Islet of Langerhans (tissue), 1 donor: Measurements from ENCODE around the gene ASB18.

Experiments
- FAIRE-seq: peaks from one replicate; lab custom pipeline; 2011; peaks lifted over from hg19 to GRCh38; lab: Jason Lieb, UNC

The ASB18 gene

DNA sequence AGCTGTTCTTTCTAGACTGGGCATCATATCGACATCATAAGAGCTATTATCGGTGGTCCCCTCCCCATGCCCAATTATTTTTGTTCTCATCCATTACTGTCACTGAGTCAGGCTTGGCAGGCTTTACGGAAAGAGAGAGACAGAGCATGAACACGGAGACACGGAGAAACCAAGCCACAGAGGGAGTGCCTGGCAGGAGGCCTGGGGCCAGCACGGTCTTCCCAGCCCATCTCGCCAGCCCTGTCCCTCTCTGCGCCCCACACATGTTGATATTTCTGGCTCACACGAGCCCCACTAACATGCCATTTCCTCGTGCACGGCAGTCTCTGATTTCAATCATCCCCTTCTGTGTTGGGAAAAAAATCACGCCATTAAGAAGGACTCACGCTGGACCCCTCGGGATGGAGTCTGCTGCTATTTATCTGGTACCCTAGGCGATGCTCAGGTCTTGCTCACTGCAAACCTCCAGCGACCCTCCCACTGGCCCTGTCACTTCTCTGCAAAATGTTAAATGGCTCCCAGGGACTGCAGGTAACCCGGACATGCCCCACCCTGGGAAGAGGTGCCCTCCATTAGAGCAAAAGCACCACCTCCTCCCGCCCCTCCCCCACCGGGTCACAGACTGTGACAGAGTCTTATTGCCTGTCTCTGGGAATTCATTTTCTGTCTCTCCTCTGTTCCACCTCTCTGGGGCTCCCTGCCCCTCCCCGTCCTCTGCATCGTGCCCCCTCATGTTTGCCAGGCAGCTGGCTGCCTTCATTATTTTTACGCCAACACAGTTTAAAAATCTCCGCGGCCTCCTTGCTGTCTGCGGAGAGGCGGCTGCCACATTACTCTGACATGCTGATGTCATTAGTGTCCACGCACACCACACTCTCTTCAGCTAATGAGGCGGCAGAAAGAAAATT, 55.9 kb downstream of the ASB18 start:
- FAIRE-seq = no peak

DNA sequence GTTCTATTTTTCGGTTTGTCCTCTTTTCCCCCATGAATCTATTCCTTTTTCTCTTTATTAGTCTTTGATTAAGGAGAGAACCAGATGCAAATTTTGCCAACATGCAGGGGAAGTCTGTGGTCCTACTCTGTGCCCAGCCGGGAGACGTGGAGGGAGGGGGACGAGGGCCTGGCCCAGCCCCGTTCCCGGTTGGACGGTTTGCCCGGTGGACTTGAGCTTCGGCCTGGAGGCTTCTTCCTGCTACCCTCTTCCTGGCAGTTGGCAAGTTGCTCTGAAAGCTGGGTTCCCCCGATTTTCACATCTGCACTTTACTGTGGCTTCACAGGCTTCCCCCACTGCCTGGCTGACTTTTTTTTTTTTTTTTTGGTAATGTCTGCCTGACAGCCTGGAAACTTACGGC, 56.7 kb downstream of the ASB18 start:
- no peak for FAIRE-seq

DNA sequence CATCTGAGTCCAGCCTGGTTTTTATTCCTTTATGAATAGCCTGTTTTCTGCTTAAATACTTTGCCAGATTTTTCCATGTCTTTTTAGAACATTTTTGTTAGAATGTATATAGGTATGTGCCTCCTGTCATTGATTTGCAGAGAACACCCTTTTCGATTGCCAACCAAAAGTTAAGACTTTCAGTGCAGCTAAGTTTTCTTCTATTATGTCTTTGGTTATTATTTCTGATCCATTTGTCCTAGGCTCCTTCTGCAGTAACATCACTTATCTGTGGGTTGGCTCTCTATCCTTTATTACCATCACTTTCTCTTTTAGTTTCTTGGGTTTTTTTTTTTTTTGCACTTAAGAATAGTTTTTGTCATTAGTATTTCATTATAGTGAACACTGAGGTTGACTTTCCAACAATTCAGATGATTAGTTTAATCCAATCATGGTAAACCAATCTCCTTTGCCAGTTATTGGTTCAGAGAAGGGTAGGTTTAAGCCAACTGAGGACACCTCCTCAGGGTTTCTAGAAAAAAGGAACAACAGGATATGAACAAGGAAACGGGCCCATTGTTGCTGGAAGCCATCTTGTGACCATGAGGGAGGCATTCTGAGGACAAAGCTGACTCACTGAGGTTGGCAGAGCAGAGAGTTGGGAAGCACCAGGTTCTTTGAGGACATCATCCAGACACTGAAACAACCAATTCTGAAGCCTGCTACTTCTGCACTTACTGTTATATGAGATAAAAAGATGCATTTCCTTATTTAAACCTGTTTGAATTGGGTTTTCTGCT, 58.1 kb downstream of the ASB18 start:
- FAIRE-seq = no peak

DNA sequence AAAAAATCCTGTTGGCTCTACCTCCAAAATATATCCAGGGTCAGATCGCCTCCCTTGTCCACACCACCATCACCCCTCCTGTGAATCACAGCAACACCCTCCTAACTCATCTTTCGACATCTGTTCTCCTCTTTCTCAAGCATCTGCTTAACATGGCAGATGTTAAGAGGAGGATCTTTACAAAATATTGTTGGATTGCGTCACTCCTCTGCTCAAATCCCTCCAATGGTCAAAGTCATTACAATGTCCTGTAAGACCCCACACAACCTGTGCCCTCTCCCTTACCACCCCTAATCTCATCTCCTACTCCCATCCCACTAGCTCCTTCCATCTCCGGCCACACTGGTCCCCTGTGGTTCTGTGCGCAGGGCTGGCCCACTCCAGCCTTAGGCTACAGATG, 59.3 kb downstream of the ASB18 start:
- no peak for FAIRE-seq

DNA sequence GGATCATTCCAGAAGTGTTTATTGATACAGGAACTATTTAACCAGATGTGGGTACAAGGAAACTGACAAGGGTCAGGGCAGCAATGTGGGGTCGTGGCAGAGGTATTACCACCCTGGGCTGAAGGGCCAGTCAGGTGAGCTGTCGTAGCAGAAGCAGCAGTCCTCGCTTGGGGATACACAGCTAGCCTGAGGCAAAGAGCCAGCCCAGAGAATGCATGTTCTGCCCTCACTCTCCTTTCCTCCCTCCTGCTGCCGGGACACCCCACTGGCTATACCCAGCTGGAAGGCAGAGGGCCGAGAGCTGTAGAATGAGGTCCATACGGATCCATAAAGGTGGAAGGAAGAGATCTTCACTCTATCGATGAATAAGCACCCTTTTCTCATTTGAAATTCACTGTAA, 63.8 kb downstream of the ASB18 start:
- FAIRE-seq = no peak

DNA sequence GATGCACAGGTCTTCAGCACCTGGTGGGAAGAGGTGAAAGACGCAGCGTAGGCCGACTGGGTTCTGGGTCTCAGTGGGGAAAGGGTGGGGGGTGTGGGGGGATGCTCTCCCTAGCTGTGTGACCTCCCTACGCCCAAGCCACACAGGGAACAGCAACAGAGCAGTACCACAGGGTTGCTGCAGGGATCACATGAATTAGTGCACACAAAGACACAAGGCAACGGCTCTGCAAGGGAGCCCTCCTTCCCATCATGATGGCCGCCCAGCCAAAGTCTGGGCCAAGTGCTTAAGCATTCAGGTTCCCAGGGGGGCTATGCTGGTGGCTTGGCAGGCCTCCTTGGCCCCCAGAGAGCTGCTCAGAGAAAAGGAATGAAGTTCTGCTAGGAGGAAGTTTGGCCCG, 67.8 kb downstream of the ASB18 start:
- no peak for FAIRE-seq

DNA sequence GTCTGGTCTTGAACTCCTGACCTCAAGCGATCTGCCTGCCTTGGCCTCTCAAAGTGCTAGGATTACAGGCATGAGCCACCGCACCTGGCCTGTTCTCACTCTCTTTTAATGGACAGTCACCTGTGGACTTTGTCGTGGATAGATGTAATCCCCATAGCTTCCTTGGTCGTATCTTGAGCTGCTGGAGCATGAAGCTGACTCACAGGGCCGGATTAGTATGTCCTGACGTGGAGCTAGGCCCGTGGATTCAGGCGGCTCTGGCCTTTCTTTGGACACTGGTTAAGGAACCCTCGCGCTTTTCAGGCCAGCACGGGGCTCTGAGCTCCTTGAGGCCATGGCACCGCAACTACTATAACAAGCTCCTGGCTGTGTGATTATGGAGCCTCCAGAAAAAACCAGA, 68.5 kb downstream of the ASB18 start:
- FAIRE-seq = no peak

DNA sequence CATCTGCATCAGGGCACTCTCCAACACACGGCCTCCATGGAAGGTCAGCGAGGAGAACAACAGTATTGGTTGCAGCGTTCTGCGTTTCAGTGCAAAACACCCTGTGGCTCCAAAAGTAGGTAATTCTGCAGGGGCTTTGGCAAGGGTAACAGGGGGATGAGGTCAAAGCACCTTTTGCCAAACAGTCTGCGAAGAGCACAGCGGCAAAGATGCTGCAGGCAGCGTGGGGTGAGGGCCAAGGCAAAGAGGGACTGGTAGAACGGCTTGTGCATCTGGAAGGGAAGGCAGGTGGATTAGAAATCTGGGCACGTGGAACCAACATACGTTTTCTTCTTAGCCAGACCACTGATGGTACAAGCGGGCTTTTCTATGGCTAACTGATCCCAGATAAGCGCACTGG, 69.4 kb downstream of the ASB18 start:
- FAIRE-seq = no peak

DNA sequence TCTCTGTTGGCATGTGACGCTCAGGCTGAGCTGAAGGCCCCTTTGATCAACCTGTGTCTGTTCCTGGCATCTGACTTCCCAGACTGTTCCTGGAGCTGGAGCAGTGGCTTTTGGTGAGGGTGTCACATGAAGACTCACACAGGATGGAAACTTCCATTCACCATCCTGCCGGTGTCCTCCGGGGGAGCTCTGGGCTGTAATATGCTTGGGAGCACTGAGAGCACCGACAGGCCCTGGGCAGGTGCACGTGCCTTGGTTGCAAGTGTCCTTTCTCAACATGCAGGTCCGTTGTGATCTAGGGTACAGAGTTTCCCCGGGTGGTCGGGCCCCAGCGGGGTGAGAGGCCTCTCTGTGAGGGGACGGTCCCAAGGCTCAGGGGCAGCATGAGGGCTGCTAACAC, 71.2 kb downstream of the ASB18 start:
- no peak for FAIRE-seq

DNA sequence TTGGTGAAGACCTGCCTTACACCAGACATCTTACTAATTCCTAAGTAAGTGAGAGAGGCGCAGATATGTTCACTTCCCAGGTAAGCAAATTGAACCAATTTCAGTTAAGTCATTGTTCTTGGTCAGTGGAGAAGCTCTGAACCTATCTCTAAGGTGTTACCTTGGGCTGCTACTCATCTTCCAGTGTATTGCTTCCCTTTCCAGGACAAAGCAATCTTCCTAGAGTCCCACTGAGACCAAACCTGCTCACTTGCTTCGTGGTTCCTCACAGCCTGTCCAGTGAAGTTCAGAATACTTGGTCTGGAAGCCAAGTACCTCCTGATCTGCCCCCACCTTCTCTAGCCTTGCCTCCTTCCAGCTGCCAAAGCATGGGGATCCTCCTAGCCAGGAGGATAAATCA, 73.5 kb downstream of the ASB18 start:
- FAIRE-seq = no peak

DNA sequence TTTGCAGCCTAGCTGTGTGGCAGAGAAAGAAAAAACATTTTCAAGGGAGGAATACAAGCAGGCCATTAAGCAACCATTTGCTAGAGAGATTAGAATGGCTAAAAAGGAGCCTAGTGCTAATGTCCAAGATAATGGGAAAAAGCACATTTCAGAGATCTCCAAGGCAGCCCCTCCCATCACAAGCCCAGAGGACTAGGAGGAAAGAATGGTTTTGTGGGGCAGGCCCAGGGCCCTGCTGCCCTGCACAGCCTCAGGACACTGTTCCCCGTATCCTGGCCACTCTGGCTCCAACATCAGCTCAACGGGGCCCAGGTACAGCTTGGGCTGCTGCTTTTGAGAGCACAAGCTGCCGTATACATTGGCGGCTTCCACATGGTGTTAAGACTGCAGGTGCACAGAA, 79.5 kb downstream of the ASB18 start:
- FAIRE-seq = no peak

DNA sequence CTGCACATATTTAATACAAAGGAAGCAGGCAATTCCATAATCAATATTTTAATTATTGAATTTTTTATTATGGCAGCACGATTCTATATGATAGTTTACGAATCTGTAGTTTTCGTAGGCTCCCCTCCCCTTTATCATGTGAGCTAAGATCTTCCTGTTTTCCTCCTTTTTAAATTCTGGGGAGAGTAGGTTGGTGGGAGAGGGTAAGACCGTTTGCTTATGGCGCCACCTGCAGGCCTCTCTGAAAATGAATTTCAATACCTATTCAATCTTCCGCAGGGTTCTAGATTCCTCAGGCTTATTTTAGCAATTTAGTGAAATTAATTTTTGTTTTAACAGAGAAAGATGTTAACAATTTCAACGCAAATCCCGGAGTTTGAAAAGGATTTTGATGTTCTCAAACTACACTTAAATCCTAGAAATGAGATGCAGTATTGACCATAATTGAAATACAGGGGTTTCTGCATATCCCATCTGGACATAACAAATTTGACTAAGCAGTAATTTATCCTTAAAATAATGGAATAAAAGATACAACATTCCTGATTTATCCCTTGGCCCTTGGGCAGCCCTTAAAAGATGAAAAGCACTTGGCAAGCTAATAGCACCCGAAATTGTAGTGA, 83.3 kb downstream of the ASB18 start:
- FAIRE-seq = no peak

DNA sequence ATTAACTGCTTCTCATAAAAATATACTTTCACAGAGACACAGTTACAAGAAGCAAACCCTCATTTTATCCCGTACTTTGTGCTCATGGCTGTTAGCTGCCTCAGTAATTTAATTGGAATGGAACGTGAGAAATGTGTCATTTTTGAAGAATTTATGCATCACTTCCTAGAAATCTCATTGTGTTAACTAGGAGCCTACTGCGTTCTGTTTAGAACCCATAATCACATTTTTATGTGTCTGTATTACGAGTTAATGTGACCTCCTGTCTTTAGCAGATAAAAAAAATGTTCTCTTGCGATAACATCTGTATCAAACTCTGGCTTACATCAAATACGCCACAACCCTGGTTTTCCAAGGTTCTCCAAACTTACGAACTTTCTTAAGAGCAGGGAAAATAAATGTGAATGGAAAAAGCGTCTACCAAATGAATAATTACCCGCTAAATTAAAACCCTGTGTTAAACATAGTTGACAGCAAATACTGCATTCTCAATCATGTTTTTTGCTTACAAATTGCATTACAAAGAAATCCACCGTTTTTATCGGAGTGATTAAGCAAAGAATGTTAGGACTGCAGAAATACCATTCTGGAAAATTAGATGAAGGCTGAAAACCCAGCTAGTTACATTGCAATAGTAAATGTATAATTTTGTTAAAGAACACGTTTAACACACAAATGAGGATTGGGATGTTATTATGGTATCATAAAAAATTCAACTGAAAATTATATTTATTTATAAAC, 84.0 kb downstream of the ASB18 start:
- no peak for FAIRE-seq

DNA sequence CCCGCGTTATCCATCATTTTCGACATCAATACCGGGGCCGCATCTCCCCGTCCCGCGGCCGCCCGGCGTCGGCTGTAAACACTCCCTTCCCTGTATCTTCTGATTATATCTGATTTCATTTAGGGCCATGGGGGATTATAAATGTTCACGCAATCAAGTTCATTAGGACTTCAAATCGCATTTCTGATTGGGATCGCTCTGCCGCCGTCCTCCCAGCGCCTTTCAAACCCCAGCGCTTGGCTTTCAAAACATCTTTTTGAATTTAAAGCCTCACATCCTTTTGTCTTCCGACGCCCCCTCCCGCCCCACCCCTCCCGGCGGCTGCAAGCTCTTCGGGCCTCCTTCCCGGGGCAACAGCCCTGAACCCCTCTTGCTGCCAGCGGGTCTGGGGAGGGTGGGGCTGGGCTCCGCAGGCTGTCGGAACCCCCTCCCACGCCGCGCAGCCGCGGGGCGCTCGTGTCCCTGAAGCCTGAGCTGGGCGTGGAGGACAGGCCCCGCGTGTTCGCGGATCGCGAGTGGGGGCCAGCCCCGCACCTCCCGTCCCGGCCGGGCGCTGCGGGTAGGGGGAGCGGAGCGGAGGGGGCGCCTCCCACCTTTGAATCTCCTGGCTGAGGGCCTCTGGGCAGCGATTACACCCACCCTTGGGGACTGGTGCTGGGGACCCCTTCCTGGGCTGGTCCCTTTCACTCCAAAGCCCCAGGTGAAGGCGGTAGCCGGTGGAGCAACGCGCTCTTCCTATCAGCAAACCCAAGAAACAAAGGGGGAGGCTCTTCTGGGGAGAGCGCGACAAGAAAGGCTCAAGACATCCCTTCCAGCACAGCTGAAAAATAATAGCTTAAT, 84.8 kb downstream of the ASB18 start:
- FAIRE-seq = no peak

DNA sequence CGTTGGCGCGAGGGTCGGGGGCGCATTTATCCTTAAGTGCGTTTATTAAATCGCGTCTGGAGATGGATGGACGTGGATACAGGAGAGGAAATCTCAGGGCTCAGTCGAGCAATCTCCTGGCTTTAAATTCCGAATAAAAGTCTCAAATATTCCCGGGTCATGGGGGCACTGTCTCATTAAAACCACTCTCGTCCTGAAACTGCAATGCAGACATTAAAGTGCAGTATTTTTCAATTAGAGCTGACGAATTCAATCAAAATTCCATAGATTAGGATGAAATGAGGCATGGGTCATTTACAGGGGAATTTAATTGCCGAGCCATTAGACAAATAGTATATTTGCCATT, 85.3 kb downstream of the ASB18 start:
- FAIRE-seq = no peak

DNA sequence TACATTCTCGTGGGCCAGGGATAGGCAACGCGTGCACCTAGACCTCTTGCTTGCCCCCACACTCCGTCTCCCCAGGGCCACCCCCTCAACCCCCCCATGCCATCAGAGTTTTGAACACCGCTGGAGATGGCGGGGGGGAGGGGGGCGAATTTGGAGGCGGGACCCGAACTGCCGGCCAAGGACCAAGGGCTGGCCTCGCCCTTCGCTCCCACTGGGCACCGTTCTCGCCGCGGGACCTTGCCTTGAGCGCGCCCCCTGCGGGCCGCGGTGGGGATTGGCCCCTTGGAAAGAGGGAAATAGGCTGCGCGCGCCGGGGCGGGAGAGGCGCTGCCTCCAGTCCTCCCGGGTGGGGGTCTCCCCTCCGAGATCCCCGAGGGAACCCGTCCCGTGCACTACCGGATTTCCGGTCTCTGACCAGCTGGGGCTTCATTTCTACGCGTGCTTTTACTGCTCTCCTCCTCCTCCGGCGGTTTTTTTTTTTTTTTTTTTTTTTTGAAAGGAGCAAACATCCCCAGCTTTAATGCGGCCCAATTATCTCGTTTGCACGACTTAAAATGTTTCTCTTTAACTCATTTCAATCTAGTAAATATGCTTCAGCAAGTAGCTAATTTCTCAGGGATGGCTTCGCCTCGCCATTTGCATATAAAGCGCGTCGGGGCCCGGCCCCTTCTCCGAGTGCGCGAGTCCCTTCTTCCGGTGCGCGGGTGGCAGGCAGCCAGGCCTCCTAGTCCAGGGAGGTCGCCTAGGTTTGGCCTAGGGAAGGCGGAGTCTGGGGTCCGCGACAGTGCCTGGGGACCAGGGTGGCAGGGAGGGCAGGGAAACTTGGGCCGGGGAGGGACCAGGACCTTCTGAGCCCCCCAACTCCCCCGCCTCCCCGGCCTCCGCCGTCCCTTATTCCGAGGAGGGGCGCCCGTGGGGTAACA, 86.0 kb downstream of the ASB18 start:
- no peak for FAIRE-seq

DNA sequence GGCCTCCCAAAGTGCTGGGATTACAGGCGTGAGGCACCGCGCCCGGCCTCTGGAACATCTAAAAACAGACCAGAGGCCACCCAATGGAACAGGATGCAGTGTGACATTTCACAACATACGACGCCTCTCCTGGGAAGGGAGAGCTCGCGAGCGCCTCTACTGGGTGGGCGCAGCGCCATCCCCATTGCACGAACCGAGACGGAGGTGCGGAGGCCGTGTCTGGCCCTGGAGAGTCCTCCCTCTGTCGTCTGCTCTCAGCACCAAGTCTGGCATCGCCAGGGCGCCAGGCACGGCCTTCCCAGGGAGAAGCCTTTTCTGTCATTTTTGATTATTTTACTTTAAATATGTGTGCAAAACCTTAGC, 86.6 kb downstream of the ASB18 start:
- no peak for FAIRE-seq

DNA sequence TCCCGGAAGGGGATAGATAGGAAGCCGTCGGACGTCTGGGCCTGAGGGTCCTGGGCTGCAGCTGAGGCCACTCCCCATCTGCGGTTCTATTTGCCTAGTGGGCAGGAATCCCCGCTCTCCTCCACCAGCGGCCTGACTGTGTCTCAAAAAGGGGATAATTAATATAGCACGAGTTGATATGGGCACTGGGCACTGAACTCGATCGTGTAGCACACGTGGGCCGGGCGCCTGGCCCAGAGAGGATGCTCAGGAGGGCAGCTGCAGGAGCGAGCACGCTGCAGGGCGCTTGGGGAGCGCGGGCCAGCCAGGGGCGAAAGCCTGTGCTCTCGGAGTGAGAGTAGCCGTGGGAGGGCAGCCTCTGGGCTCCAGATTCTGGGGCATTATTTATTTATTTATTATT, 87.3 kb downstream of the ASB18 start:
- no peak for FAIRE-seq

DNA sequence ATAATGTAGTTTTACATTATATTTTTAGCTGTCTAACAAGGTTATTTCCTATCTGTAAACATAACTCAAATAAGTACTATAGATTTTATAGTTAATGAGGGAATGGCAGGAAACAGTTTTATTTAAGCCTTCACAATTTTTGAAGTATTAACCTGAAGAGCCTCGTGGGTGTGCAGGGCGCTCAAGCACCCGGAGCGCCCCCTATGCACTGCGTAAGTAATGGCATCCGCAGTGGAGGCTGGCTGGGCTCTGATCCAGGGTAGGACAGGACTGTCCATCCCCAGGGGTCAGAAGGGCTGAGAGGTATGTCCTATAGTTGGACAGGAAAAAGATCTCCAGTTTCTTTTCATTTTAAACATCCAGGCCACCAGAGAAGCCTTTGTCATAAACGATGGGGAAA, 87.8 kb downstream of the ASB18 start:
- FAIRE-seq = no peak

DNA sequence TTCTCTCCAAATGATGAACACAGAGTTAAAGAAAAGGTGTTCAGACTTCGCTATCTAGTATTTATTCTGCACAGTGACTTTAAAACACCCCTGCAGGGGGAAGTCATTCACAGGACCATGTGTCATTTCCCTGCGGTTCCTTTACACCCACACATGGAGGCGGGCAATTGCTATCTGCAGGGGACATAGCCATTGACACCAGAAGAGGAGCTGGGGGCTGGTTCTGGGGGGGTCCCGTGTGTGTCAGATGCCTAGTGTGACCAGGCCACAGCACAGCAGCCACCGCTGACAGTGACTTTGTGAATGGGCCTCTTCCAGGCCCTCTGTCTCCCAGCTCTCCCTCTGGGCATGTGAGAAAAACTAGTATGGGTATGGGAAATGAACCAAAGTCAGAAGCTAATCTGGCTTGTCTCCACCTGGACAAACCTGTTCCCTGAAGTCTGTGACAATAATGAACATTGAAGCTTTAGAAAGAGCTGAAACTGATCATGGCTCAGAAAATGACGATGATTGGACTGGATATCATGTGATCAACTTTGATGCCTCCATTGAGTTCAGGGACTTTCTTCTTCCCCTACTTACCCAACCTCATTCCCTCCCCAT, 88.6 kb downstream of the ASB18 start:
- FAIRE-seq = no peak
